ENCODE measurements around the gene AXL.
A peak's percentile ranks its signal among the peaks of the same experiment; 100 is the strongest.
"Not testable (repeated sequence)": the region's sequence is repeated elsewhere in the genome, so short reads cannot be mapped to it uniquely, and the experiment has no call there.

AXL gene

GRCh38 chr19:41225238-41226052, 6.4 kb downstream of the AXL start:
- TF ChIP-seq ZC3H10 (CRISPR knock-in tag; IDR thresholded peaks at IDR 0.05) (no peak), ISL1 (CRISPR knock-in tag; IDR thresholded peaks at IDR 0.05) (no peak), TCF4 (CRISPR knock-in tag; IDR thresholded peaks at IDR 0.05; ENCODE audit: borderline replicate concordance) (no peak), RARB (CRISPR knock-in tag; IDR thresholded peaks at IDR 0.05) (no peak), ZNF8 (CRISPR knock-in tag; IDR thresholded peaks at IDR 0.05) (no peak), SNAI2 (CRISPR knock-in tag; IDR thresholded peaks at IDR 0.05) (no peak), ZNF70 (CRISPR knock-in tag; IDR thresholded peaks at IDR 0.05) (no peak)
- ATAC-seq = peak; percentile 60

GRCh38 chr19:41226053-41226873, 7.2 kb downstream of the AXL start:
- peak; percentile 65 for ATAC-seq
- peak; percentile 90; the same call in 1 of the 2 replicates for TF ChIP-seq PATZ1 (CRISPR knock-in tag; IDR thresholded peaks at IDR 0.05; ENCODE audit: borderline replicate concordance)
- TF ChIP-seq RARB (CRISPR knock-in tag; IDR thresholded peaks at IDR 0.05) = no peak
- no peak for TF ChIP-seq ZNF8 (CRISPR knock-in tag; IDR thresholded peaks at IDR 0.05)

GRCh38 chr19:41226874-41227390, 7.9 kb downstream of the AXL start:
- no peak for ATAC-seq
- TF ChIP-seq PPARA (CRISPR knock-in tag; IDR thresholded peaks at IDR 0.05; ENCODE audit: borderline replicate concordance) = no peak
- TF ChIP-seq ZFP3 (CRISPR knock-in tag; IDR thresholded peaks at IDR 0.05) = no peak
- no peak for TF ChIP-seq ZFP30 (CRISPR knock-in tag; IDR thresholded peaks at IDR 0.05)

- TF ChIP-seq POU6F1 (CRISPR knock-in tag; IDR thresholded peaks at IDR 0.05; ENCODE audit: borderline replicate concordance, low read depth) (no peak), ZNF8 (CRISPR knock-in tag; IDR thresholded peaks at IDR 0.05) (no peak), ZNF565 (CRISPR knock-in tag; conservative IDR thresholded peaks at IDR 0.05; ENCODE audit: low read depth) (no peak), ZC3H10 (CRISPR knock-in tag; IDR thresholded peaks at IDR 0.05) (no peak), TSHZ2 (CRISPR knock-in tag; IDR thresholded peaks at IDR 0.05) (no peak), ZFP3 (CRISPR knock-in tag; IDR thresholded peaks at IDR 0.05) (no peak), CSDC2 (CRISPR knock-in tag; IDR thresholded peaks at IDR 0.05) (no peak), ZNF70 (CRISPR knock-in tag; IDR thresholded peaks at IDR 0.05) (no peak), ARNTL (CRISPR knock-in tag; IDR thresholded peaks at IDR 0.05; ENCODE audit: borderline replicate concordance, low read depth) (no peak), CREB5 (CRISPR knock-in tag; IDR thresholded peaks at IDR 0.05; ENCODE audit: low read depth) (no peak), ISL1 (CRISPR knock-in tag; IDR thresholded peaks at IDR 0.05) (no peak), SNAI2 (CRISPR knock-in tag; IDR thresholded peaks at IDR 0.05) (no peak), BACH2 (CRISPR knock-in tag; IDR thresholded peaks at IDR 0.05; ENCODE audit: borderline replicate concordance) (no peak), OSR1 (CRISPR knock-in tag; IDR thresholded peaks at IDR 0.05) (no peak)
- ATAC-seq = no peak
Measured at GRCh38 chr19:41228486-41228885, 9.5 kb downstream of the AXL start.

- not testable (repeated sequence) for ATAC-seq
Measured at GRCh38 chr19:41229338-41229737, 10.3 kb downstream of the AXL start.
